Endothelial cell of umbilical vein (primary cell): ENCODE results near the gene RANBP3.

Experiments used
- CTCF ChIP-seq, 2 donors: IDR thresholded peaks; 1 replicate in 1 of 2; 2 replicates in 1 of 2; pipeline ENCODE4 v1.5.1; 2011; ENCODE audit warnings: low read length in 2 of 2, mild to moderate bottlenecking in 2 of 2, moderate library complexity in 2 of 2, control low read depth in 1 of 2, inconsistent platforms in 1 of 2, low read depth in 1 of 2; ENCODE audit not compliant: insufficient read depth in 1 of 2; ENCODE audit errors: extremely low read depth in 1 of 2
- EZH2 ChIP-seq: IDR thresholded peaks from 2 replicates; pipeline ENCODE4 v1.6.1; 2012; ENCODE audit warnings: borderline replicate concordance, low read depth, mild to moderate bottlenecking, moderate library complexity, low read length, inconsistent platforms; ENCODE audit not compliant: severe bottlenecking
- POLR2A ChIP-seq: IDR thresholded peaks from 2 replicates; pipeline ENCODE4 v1.6.1; 2012; ENCODE audit warnings: low read depth, mild to moderate bottlenecking, control low read depth, low read length
- POLR2AphosphoS5 ChIP-seq: IDR thresholded peaks from 2 replicates; pipeline ENCODE4 v1.6.1; 2012; ENCODE audit warnings: low read depth, mild to moderate bottlenecking, control low read depth, low read length, moderate library complexity; ENCODE audit not compliant: insufficient read depth

- TF ChIP-seq POLR2AphosphoS5 (no peak), CTCF (IDR thresholded peaks at IDR 0.05; ENCODE audit: extremely low read depth in 1 of 2, insufficient read depth in 1 of 2, low read depth in 1 of 2, low read length in 2 of 2) (no peak), POLR2A (no peak), EZH2 (no peak)
Measured at GRCh38 chr19:5933391-5934068, 44.4 kb downstream of the RANBP3 start.
